GM23338 (cell line): Measurements from ENCODE around the gene ZNF516. TPM values are rescaled to one million over a fixed set of nuclear protein-coding genes. Genes with fewer than 3 reads are reported as not detected.

Source experiments
- ATAC-seq: fragments of 200-7000 bp; cut with Tn5 transposase; 3 replicates; pipeline ENCODE4 v1.9.1; 2020
- DNase-seq: peaks from one replicate; pipeline ENCODE4 v3.0.0-alpha.2; 2015; ENCODE audit warnings: low spot score
- H2AFZ ChIP-seq: fragments of 200-600 bp; sonication (generic); 2 replicates; pipeline ENCODE4 v1.8.0; 2016; ENCODE audit warnings: antibody characterized with exemption, mild to moderate bottlenecking, moderate library complexity
- H3F3A ChIP-seq: fragments of 200-600 bp; sonication (generic); replicated peaks from 2 replicates; pipeline ENCODE4 v1.8.0; 2017; ENCODE audit warnings: antibody characterized with exemption, mixed run types, low read depth
- H3K27ac ChIP-seq: fragments of 200-600 bp; sonication (generic); 2 replicates; pipeline ENCODE4 v1.6.1; 2016; ENCODE audit warnings: low read depth
- H3K27me3 ChIP-seq: fragments of 200-600 bp; sonication (generic); 2 replicates; pipeline ENCODE4 v1.8.0; 2016; ENCODE audit warnings: mild to moderate bottlenecking, mixed run types, moderate library complexity; ENCODE audit not compliant: insufficient read depth
- H3K36me3 ChIP-seq: fragments of 200-600 bp; sonication (generic); 2 replicates; pipeline ENCODE4 v1.8.0; 2016; ENCODE audit warnings: mild to moderate bottlenecking; ENCODE audit not compliant: insufficient read depth
- H3K4me1 ChIP-seq: fragments of 200-600 bp; sonication (generic); 2 replicates; pipeline ENCODE4 v1.8.0; 2016; ENCODE audit warnings: mild to moderate bottlenecking, moderate library complexity; ENCODE audit not compliant: insufficient read depth
- H3K4me2 ChIP-seq: fragments of 200-600 bp; sonication (generic); 2 replicates; pipeline ENCODE4 v1.7.1; 2017; ENCODE audit warnings: mixed run types
- H3K4me3 ChIP-seq: fragments of 200-600 bp; sonication (generic); 2 replicates; pipeline ENCODE4 v1.6.1; 2016; ENCODE audit warnings: mixed run types
- H3K79me2 ChIP-seq: fragments of 200-600 bp; sonication (generic); replicated peaks from 2 replicates; pipeline ENCODE4 v1.8.0; 2017; ENCODE audit warnings: mild to moderate bottlenecking; ENCODE audit not compliant: insufficient read depth
- H3K9me2 ChIP-seq: fragments of 200-600 bp; sonication (generic); 2 replicates; pipeline ENCODE4 v1.8.0; 2017; ENCODE audit not compliant: insufficient read depth
- H4K20me1 ChIP-seq: fragments of 200-600 bp; sonication (generic); replicated peaks from 2 replicates; pipeline ENCODE4 v1.8.0; 2017; ENCODE audit warnings: mild to moderate bottlenecking; ENCODE audit not compliant: insufficient read depth
- H3K27ac Mint-ChIP-seq: 2 replicates; pipeline ENCODE4 v1.8.0; 2020; ENCODE audit warnings: inconsistent platforms, mild to moderate bottlenecking, moderate library complexity, mixed read lengths
- H3K27me3 Mint-ChIP-seq: 3 replicates; pipeline ENCODE4 v1.8.0; 2022; ENCODE audit warnings: low read depth, mild to moderate bottlenecking, moderate library complexity, mixed read lengths, inconsistent platforms; ENCODE audit not compliant: insufficient read depth, poor library complexity
- H3K36me3 Mint-ChIP-seq: 3 replicates; pipeline ENCODE4 v1.8.0; 2021; ENCODE audit warnings: low read depth, mild to moderate bottlenecking, inconsistent platforms, moderate library complexity, mixed read lengths
- H3K4me1 Mint-ChIP-seq: 3 replicates; pipeline ENCODE4 v1.8.0; 2020; ENCODE audit warnings: mild to moderate bottlenecking, inconsistent platforms, mixed read lengths
- H3K4me3 Mint-ChIP-seq: 3 replicates; pipeline ENCODE4 v1.8.0; 2021; ENCODE audit warnings: moderate library complexity, mild to moderate bottlenecking, inconsistent platforms, mixed read lengths
- H3K9me3 Mint-ChIP-seq: 3 replicates; pipeline ENCODE4 v1.8.0; 2020; ENCODE audit warnings: moderate library complexity, mild to moderate bottlenecking, inconsistent platforms, mixed read lengths
- CREB1 ChIP-seq: fragments of 250-450 bp; sonication (Bioruptor Pico); IDR thresholded peaks from 2 replicates; pipeline ENCODE4 v1.5.0; 2020; ENCODE audit warnings: low read depth, mild to moderate bottlenecking, moderate library complexity
- CTCF ChIP-seq, 2 experiments: fragments of 200-600 bp in 1 of 2; sonication (generic) in 1 of 2; conservative IDR thresholded peaks; 2 replicates each; pipeline versions ENCODE4 v1.5.1 to v1.6.1; 2016 to 2017; ENCODE audit warnings: antibody characterized with exemption in 2 of 2, low read depth in 2 of 2, mild to moderate bottlenecking in 2 of 2, moderate library complexity in 1 of 2
- ETS1 ChIP-seq: IDR thresholded peaks from 2 replicates; pipeline ENCODE4 v1.6.1; 2016; ENCODE audit warnings: antibody characterized with exemption
- EZH2 ChIP-seq: fragments of 200-600 bp; sonication (generic); IDR thresholded peaks from one replicate; pipeline ENCODE4 v1.8.0; 2017; ENCODE audit warnings: antibody characterized with exemption, mild to moderate bottlenecking, low read depth; ENCODE audit not compliant: unreplicated experiment
- EZH2phosphoT487 ChIP-seq: fragments of 200-600 bp; sonication (generic); IDR thresholded peaks from one replicate; pipeline ENCODE4 v1.8.1; 2018; ENCODE audit warnings: antibody characterized with exemption; ENCODE audit not compliant: unreplicated experiment
- JUNB ChIP-seq: IDR thresholded peaks from one replicate; pipeline ENCODE4 v1.6.1; 2016; ENCODE audit warnings: antibody characterized with exemption; ENCODE audit not compliant: unreplicated experiment
- NANOG ChIP-seq: IDR thresholded peaks from 2 replicates; pipeline ENCODE4 v1.6.1; 2016; ENCODE audit warnings: antibody characterized with exemption, borderline replicate concordance
- POLR2AphosphoS5 ChIP-seq: IDR thresholded peaks from 2 replicates; pipeline ENCODE4 v1.6.1; 2016; ENCODE audit warnings: antibody characterized with exemption, low read depth
- REST ChIP-seq: IDR thresholded peaks from one replicate; pipeline ENCODE4 v1.6.1; 2018; ENCODE audit warnings: antibody characterized with exemption; ENCODE audit not compliant: unreplicated experiment
- STAT1 ChIP-seq: IDR thresholded peaks from one replicate; pipeline ENCODE4 v1.6.1; 2016; ENCODE audit warnings: antibody characterized with exemption; ENCODE audit not compliant: unreplicated experiment
- ZNF114 ChIP-seq: fragments of 250-450 bp; sonication (Bioruptor Pico); IDR thresholded peaks from 2 replicates; pipeline ENCODE4 v1.5.0; 2020; ENCODE audit warnings: mild to moderate bottlenecking, moderate library complexity
- ZNF331 ChIP-seq: fragments of 250-450 bp; sonication (Bioruptor Pico); IDR thresholded peaks from 2 replicates; pipeline ENCODE4 v1.5.0; 2020; ENCODE audit warnings: low read depth, mild to moderate bottlenecking, moderate library complexity
- ZNF462 ChIP-seq: fragments of 250-450 bp; sonication (Bioruptor Pico); IDR thresholded peaks from 2 replicates; pipeline ENCODE4 v1.5.0; 2020; ENCODE audit warnings: mild to moderate bottlenecking, moderate library complexity
- polyA plus RNA-seq: library from polyadenylated mRNA; unstranded; fragments of >200 nt; fragmentation: Nextera tagmentation; extraction: Ambion mirVana; gene quantifications from 2 replicates; pipeline ENCODE4 v1.2.1, GENCODE V29; 2016
- total RNA-seq: library from RNA; depleted of rRNA; stranded (reverse); fragments of >200 nt; shearing (Covaris generic); gene quantifications from 2 replicates; pipeline ENCODE4 v1.2.3, GENCODE V29; 2014

The ZNF516 gene
- total and polyA plus RNA-seq, 2 experiments from 2014 or later, result 11.9 to 24.2 TPM

GRCh38 chr18:76362676-76363075, 132.4 kb downstream of the ZNF516 start:
- Mint-ChIP-seq H3K4me1 (peaks cover 22% of the 10 kb centered on the region), H3K4me3 (no peak overlapping the region), H3K27ac (no peak overlapping the region), H3K27me3 (peaks cover 2% of the 10 kb centered on the region), H3K9me3 (no peaks in the 10 kb centered on the region), H3K36me3 (peaks cover 2% of the 10 kb centered on the region; the same call in 1 of the 3 replicates)
- Histone ChIP-seq H3K9me2 (no peaks in the 10 kb centered on the region), H3K4me3 (no peak overlapping the region), H3K27me3 (no peaks in the 10 kb centered on the region), H4K20me1 (no peaks in the 10 kb centered on the region), H2AFZ (no peak overlapping the region), H3K36me3 (no peaks in the 10 kb centered on the region), H3K4me1 (peaks cover 11% of the 10 kb centered on the region), H3K27ac (no peak overlapping the region), H3K79me2 (no peaks in the 10 kb centered on the region), H3F3A (no peaks in the 10 kb centered on the region), H3K4me2 (no peak overlapping the region)
- ATAC-seq (no peak), DNase-seq (no peak)
- TF ChIP-seq STAT1, result no peak
- no peak for TF ChIP-seq ZNF462 (CRISPR knock-in tag)
- TF ChIP-seq EZH2phosphoT487, result no peak
- TF ChIP-seq EZH2, result no peak
- TF ChIP-seq JUNB, result no peak
- TF ChIP-seq ETS1, result no peak
- no peak for TF ChIP-seq ZNF331
- no peak for TF ChIP-seq NANOG
- no peak for TF ChIP-seq CTCF (conservative IDR thresholded peaks at IDR 0.05; ENCODE audit: low read depth in 2 of 2)
- TF ChIP-seq REST, result no peak
- no peak for TF ChIP-seq ZNF114
- TF ChIP-seq POLR2AphosphoS5, result no peak
- TF ChIP-seq CREB1 (CRISPR knock-in tag), result no peak
